PC-3 (cell line): ENCODE measurements around the gene CYTH2. TPM values are rescaled to one million over a fixed set of nuclear protein-coding genes. Genes with fewer than 3 reads are reported as not detected.

Experiments used
- ATAC-seq: fragments of 200-7000 bp; cut with Tn5 transposase; 2 replicates; pipeline ENCODE4 v1.9.1; 2020; ENCODE audit warnings: mild to moderate bottlenecking, moderate library complexity
- BruUV-seq: library from RNA; stranded (reverse); fragments of 400-500 nt; replicated peaks from 2 replicates; lab custom pipeline; 2021; lab: Mats Ljungman, UMichigan
- CTCF ChIA-PET: fragments of 300-600 bp; sonication (Branson Sonifier 250); formaldehyde crosslinking; loops from one replicate; lab custom pipeline; 2022; ENCODE audit warnings: antibody characterized with exemption; lab: Charles Lee
- POLR2A ChIA-PET: fragments of 300-600 bp; sonication (Branson Sonifier 250); formaldehyde crosslinking; loops from one replicate; lab custom pipeline; 2022; ENCODE audit warnings: antibody characterized with exemption; ENCODE audit not compliant: unreplicated experiment; lab: Charles Lee
- DNase-seq: peaks from one replicate; pipeline ENCODE4 v3.0.0-alpha.2; 2015
- H2AFZ ChIP-seq: fragments of 300-600 bp; sonication (generic); 2 replicates; pipeline ENCODE4 v1.6.0; 2016; ENCODE audit warnings: antibody characterized with exemption, low read length
- H3F3A ChIP-seq: fragments of 300-600 bp; sonication (generic); one replicate; pipeline ENCODE4 v1.6.0; 2017; ENCODE audit warnings: antibody characterized with exemption, low read length, control low read depth, mild to moderate bottlenecking; ENCODE audit not compliant: unreplicated experiment
- H3K27ac ChIP-seq: fragments of 300-600 bp; sonication (generic); 2 replicates; pipeline ENCODE4 v1.5.1; 2016; ENCODE audit warnings: mild to moderate bottlenecking, low read length
- H3K27me3 ChIP-seq: fragments of 300-600 bp; sonication (generic); 2 replicates; pipeline ENCODE4 v1.6.1; 2016; ENCODE audit warnings: low read length, mixed read lengths
- H3K36me3 ChIP-seq: fragments of 300-600 bp; sonication (generic); 2 replicates; pipeline ENCODE4 v1.6.1; 2016; ENCODE audit warnings: low read depth, mixed run types, low read length, mixed read lengths
- H3K4me1 ChIP-seq: fragments of 300-600 bp; sonication (generic); 2 replicates; pipeline ENCODE4 v1.5.1; 2016; ENCODE audit warnings: low read length; ENCODE audit not compliant: insufficient read depth
- H3K4me2 ChIP-seq: fragments of 300-600 bp; sonication (generic); 2 replicates; pipeline ENCODE4 v1.6.0; 2016; ENCODE audit warnings: low read length
- H3K4me3 ChIP-seq: fragments of 300-600 bp; sonication (generic); 2 replicates; pipeline ENCODE4 v1.5.1; 2016; ENCODE audit warnings: mild to moderate bottlenecking, low read length, mixed read lengths
- H3K79me2 ChIP-seq: fragments of 300-600 bp; sonication (generic); 2 replicates; pipeline ENCODE4 v1.6.1; 2017; ENCODE audit warnings: low read length, mixed read lengths
- H3K9ac ChIP-seq: fragments of 300-600 bp; sonication (generic); 2 replicates; pipeline ENCODE4 v1.6.0; 2016; ENCODE audit warnings: mild to moderate bottlenecking, low read length
- H3K9me2 ChIP-seq: fragments of 300-600 bp; sonication (generic); replicated peaks from 2 replicates; pipeline ENCODE4 v1.6.1; 2016; ENCODE audit warnings: mixed run types, low read length, mixed read lengths
- H3K9me3 ChIP-seq: fragments of 300-600 bp; sonication (generic); 2 replicates; pipeline ENCODE4 v1.6.1; 2016; ENCODE audit warnings: low read length, mixed read lengths
- H4K20me1 ChIP-seq: fragments of 300-600 bp; sonication (generic); 2 replicates; pipeline ENCODE4 v1.6.1; 2016; ENCODE audit warnings: low read length, mixed read lengths
- CTCF ChIP-seq: fragments of 300-600 bp; sonication (generic); conservative IDR thresholded peaks from 2 replicates; pipeline ENCODE4 v1.5.1; 2017; ENCODE audit warnings: antibody characterized with exemption, low read depth, mild to moderate bottlenecking, low read length
- EZH2 ChIP-seq: fragments of 300-600 bp; sonication (generic); IDR thresholded peaks from one replicate; pipeline ENCODE4 v1.6.1; 2017; ENCODE audit warnings: antibody characterized with exemption, mild to moderate bottlenecking, low read length; ENCODE audit not compliant: unreplicated experiment
- EZH2phosphoT487 ChIP-seq: fragments of 300-600 bp; sonication (generic); IDR thresholded peaks from 2 replicates; pipeline ENCODE4 v1.6.1; 2018; ENCODE audit warnings: mild to moderate bottlenecking, antibody characterized with exemption, low read length, borderline replicate concordance
- intact Hi-C: fragments of 100-400 bp; cut with micrococcal nuclease; formaldehyde crosslinking; loops from 2 replicates; pipeline ENCODE4 v1.9.0; 2023
- total RNA-seq: library from RNA; depleted of rRNA; stranded (reverse); fragments of >200 nt; gene quantifications from 2 replicates; pipeline ENCODE4 v1.2.3, GENCODE V29; 2014

Gene CYTH2
- total RNA-seq, 1 experiment from 2014 or later, result 50.5 TPM

- Histone ChIP-seq H3K27ac (no peak overlapping the region), H3K27me3 (no peaks in the 10 kb centered on the region), H3K9me2 (no peaks in the 10 kb centered on the region), H3K9me3 (no peaks in the 10 kb centered on the region), H3K4me1 (peaks cover 18% of the 10 kb centered on the region), H3K36me3 (peaks cover 42% of the 10 kb centered on the region), H3F3A (no peaks in the 10 kb centered on the region), H3K79me2 (peaks cover 33% of the 10 kb centered on the region), H2AFZ (no peak overlapping the region), H3K9ac (no peak overlapping the region), H3K4me2 (no peak overlapping the region), H4K20me1 (no peaks in the 10 kb centered on the region), H3K4me3 (no peak overlapping the region)
- no TSS peak for BruUV-seq
- ATAC-seq (no peak), DNase-seq (no peak)
- intact Hi-C loops, result loop anchor here (5.0 kb wide), 1 partner anchor 56 kb away; the partner anchor contains the start of genes GRIN2D and KDELR1
- CTCF ChIA-PET, result no interaction called here
- POLR2A ChIA-PET, result no interaction called here
- TF ChIP-seq EZH2phosphoT487, result no peak
- no peak for TF ChIP-seq EZH2
These were observed 20.6 kb upstream of the CYTH2 start for GRCh38 chr19:48448563-48448962.

- Histone ChIP-seq H3K27me3 (no peaks in the 10 kb centered on the region), H2AFZ (no peak overlapping the region), H3K27ac (no peak overlapping the region), H3K79me2 (peaks cover 39% of the 10 kb centered on the region), H3K4me1 (peaks cover 9% of the 10 kb centered on the region), H3K4me2 (no peak overlapping the region), H3K4me3 (no peak overlapping the region), H3K9me2 (no peaks in the 10 kb centered on the region), H4K20me1 (no peaks in the 10 kb centered on the region), H3K9me3 (no peaks in the 10 kb centered on the region), H3K9ac (no peak overlapping the region), H3F3A (no peaks in the 10 kb centered on the region), H3K36me3 (peaks cover 42% of the 10 kb centered on the region)
- BruUV-seq, result no TSS peak
- TF ChIP-seq CTCF (no peak), EZH2phosphoT487 (no peak), EZH2 (no peak)
- intact Hi-C loops, result no loop called here
- POLR2A ChIA-PET, result no interaction called here
- ATAC-seq (no peak), DNase-seq (no peak)
- CTCF ChIA-PET, result no interaction called here
These were observed 18.7 kb upstream of the CYTH2 start for GRCh38 chr19:48450441-48450840.

- intact Hi-C loops, result no loop called here
- ChIA-PET CTCF (no interaction called here), POLR2A (no interaction called here)
- Histone ChIP-seq H3K4me3 (no peak overlapping the region), H3K36me3 (peaks cover 42% of the 10 kb centered on the region), H3K79me2 (peaks cover 38% of the 10 kb centered on the region), H3K27ac (no peak overlapping the region), H3K4me2 (no peak overlapping the region), H3K9ac (no peak overlapping the region), H3K9me2 (no peaks in the 10 kb centered on the region), H4K20me1 (no peaks in the 10 kb centered on the region), H3K9me3 (no peaks in the 10 kb centered on the region), H3F3A (no peaks in the 10 kb centered on the region), H2AFZ (no peak overlapping the region), H3K27me3 (no peaks in the 10 kb centered on the region), H3K4me1 (peaks cover 9% of the 10 kb centered on the region)
- ATAC-seq, result no peak
- BruUV-seq, result no TSS peak
- DNase-seq, result no peak
- TF ChIP-seq EZH2 (no peak), EZH2phosphoT487 (no peak), CTCF (no peak)
These were observed 18.3 kb upstream of the CYTH2 start for GRCh38 chr19:48450863-48451262.
